MM.1S (cell line): ENCODE measurements around the gene IL19.
A peak's percentile ranks its signal among the peaks of the same experiment; 100 is the strongest.

Source experiments
- DNase-seq: peaks from one replicate; pipeline ENCODE4 v3.0.0-alpha.2; 2015
- H2AFZ ChIP-seq: fragments of 300-600 bp; sonication (generic); 2 replicates; pipeline ENCODE4 v1.6.0; 2016; ENCODE audit warnings: antibody characterized with exemption, low read length
- H3F3A ChIP-seq: fragments of 300-600 bp; sonication (generic); 2 replicates; pipeline ENCODE4 v1.6.1; 2016; ENCODE audit warnings: mild to moderate bottlenecking, antibody characterized with exemption, low read length, moderate library complexity, mixed read lengths; ENCODE audit not compliant: insufficient read depth
- H3K27ac ChIP-seq: fragments of 300-600 bp; sonication (generic); 2 replicates; pipeline ENCODE4 v1.5.1; 2016; ENCODE audit warnings: mild to moderate bottlenecking, low read length
- H3K27me3 ChIP-seq: fragments of 300-600 bp; sonication (generic); replicated peaks from 2 replicates; pipeline ENCODE4 v1.6.0; 2016; ENCODE audit warnings: low read length; ENCODE audit not compliant: insufficient read depth
- H3K36me3 ChIP-seq: fragments of 300-600 bp; sonication (generic); replicated peaks from 2 replicates; pipeline ENCODE4 v1.6.1; 2016; ENCODE audit warnings: mild to moderate bottlenecking, low read length, mixed read lengths; ENCODE audit not compliant: insufficient read depth
- H3K4me1 ChIP-seq: fragments of 300-600 bp; sonication (generic); 2 replicates; pipeline ENCODE4 v1.6.1; 2016; ENCODE audit warnings: low read length, mixed read lengths
- H3K4me2 ChIP-seq: fragments of 300-600 bp; sonication (generic); 2 replicates; pipeline ENCODE4 v1.6.0; 2016; ENCODE audit warnings: low read depth, low read length
- H3K4me3 ChIP-seq: fragments of 300-600 bp; sonication (generic); 2 replicates; pipeline ENCODE4 v1.5.1; 2016; ENCODE audit warnings: low read length, mixed read lengths
- H3K79me2 ChIP-seq: fragments of 300-600 bp; sonication (generic); 2 replicates; pipeline ENCODE4 v1.6.1; 2016; ENCODE audit warnings: mixed run types, low read length, mixed read lengths
- H3K9ac ChIP-seq: fragments of 300-600 bp; sonication (generic); 2 replicates; pipeline ENCODE4 v1.6.1; 2016; ENCODE audit warnings: low read length, mixed read lengths
- H3K9me2 ChIP-seq: fragments of 300-600 bp; sonication (generic); replicated peaks from 2 replicates; pipeline ENCODE4 v1.6.1; 2016; ENCODE audit warnings: mild to moderate bottlenecking, low read length, mixed read lengths; ENCODE audit not compliant: insufficient read depth
- H3K9me3 ChIP-seq: fragments of 300-600 bp; sonication (generic); replicated peaks from 2 replicates; pipeline ENCODE4 v1.6.1; 2016; ENCODE audit warnings: mild to moderate bottlenecking, low read length, mixed read lengths; ENCODE audit not compliant: insufficient read depth
- H4K20me1 ChIP-seq: fragments of 300-600 bp; sonication (generic); 2 replicates; pipeline ENCODE4 v1.6.1; 2016; ENCODE audit warnings: mild to moderate bottlenecking, low read length, moderate library complexity, mixed read lengths; ENCODE audit not compliant: insufficient read depth
- EZH2 ChIP-seq: fragments of 300-600 bp; sonication (generic); optimal IDR thresholded peaks from 2 replicates; pipeline ENCODE3; 2017; ENCODE audit warnings: low read depth, mild to moderate bottlenecking, antibody characterized with exemption, low read length, mixed read lengths
- EZH2phosphoT487 ChIP-seq: fragments of 300-600 bp; sonication (generic); IDR thresholded peaks from 2 replicates; pipeline ENCODE4 v1.6.1; 2018; ENCODE audit warnings: antibody characterized with exemption, low read length
- TF ChIP-seq, protein P1 (sequence below): fragments of 300-600 bp; sonication (generic); IDR thresholded peaks from 2 replicates; pipeline ENCODE4 v1.5.1; 2016; ENCODE audit warnings: antibody characterized with exemption, low read length, mixed read lengths

IL19 gene

DNA sequence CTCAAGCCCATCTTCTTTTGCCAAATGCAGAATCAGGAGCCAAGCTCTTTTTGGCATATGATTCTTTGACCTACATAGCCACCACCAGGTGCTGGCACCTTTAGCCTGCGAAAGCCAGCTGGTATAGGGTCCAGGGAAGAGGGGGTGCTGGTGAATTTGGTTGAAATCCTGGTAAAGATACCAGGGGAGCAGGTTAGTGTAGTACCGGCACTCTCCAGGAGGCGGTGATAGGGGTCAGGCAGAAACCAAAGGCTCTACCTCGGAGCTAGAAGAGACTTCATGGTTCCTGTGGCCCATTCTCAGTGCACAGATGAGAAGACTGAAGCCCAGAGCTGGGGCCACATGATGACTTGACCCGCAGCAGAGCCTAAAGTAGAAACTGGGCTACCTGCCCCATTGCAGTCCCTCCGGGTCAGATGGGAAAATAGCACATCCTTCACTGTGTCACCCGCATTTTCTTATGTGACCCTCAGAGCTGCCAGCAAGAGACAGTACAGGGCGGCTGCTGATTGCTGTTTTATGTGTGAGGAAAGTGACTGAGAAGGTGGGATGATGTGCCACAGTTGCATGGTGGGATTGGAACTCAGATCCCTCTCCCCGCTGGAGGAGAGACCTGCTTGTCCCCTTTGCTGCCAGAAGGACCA, 36.0 kb upstream of the IL19 start:
- DNase-seq, result peak; percentile 77
- Histone ChIP-seq H3K9me2 (no peaks in the 10 kb centered on the region), H3K36me3 (no peaks in the 10 kb centered on the region; the same call in 1 of the 2 replicates), H2AFZ (no peak overlapping the region), H3K4me1 (peaks cover 28% of the 10 kb centered on the region), H4K20me1 (no peaks in the 10 kb centered on the region), H3K79me2 (0 out of 2 replicates have a peak, but pooled peaks cover 2% of the 10 kb centered on the region), H3K27me3 (no peaks in the 10 kb centered on the region), H3K4me2 (no peak overlapping the region), H3K4me3 (no peak overlapping the region), H3F3A (peaks cover 20% of the 10 kb centered on the region), H3K9ac (no peak overlapping the region), H3K27ac (no peak overlapping the region), H3K9me3 (no peaks in the 10 kb centered on the region)
- no peak for TF ChIP-seq EZH2
- TF ChIP-seq, protein P1, sequence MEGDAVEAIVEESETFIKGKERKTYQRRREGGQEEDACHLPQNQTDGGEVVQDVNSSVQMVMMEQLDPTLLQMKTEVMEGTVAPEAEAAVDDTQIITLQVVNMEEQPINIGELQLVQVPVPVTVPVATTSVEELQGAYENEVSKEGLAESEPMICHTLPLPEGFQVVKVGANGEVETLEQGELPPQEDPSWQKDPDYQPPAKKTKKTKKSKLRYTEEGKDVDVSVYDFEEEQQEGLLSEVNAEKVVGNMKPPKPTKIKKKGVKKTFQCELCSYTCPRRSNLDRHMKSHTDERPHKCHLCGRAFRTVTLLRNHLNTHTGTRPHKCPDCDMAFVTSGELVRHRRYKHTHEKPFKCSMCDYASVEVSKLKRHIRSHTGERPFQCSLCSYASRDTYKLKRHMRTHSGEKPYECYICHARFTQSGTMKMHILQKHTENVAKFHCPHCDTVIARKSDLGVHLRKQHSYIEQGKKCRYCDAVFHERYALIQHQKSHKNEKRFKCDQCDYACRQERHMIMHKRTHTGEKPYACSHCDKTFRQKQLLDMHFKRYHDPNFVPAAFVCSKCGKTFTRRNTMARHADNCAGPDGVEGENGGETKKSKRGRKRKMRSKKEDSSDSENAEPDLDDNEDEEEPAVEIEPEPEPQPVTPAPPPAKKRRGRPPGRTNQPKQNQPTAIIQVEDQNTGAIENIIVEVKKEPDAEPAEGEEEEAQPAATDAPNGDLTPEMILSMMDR, result peak; percentile 98

DNA sequence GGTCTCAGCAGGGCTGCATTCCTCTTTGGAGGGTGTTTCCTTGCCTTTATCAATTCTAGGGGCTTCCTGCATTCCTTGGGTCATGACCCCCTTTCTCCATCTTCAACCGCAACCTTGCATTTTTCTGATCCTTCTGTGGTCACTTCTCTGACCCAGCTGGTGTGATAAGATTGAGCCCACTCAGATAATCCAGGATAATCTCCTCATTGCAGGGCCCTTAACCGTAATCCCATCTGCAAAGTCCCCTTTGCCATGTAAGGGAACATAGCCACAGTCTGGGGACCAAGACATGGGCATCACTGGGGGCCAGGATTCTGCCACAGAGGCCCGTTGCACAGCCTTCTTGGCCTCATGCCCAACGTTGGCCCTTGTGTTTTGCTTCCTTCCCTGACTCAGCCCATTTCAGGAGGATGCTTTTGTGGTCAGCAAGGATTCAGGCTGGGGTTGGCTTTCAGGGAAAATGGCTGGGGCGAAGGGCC, 35.0 kb upstream of the IL19 start:
- Histone ChIP-seq H3K79me2 (no peaks in the 10 kb centered on the region), H4K20me1 (no peaks in the 10 kb centered on the region), H3K9ac (no peak overlapping the region), H3K9me3 (no peaks in the 10 kb centered on the region), H3K9me2 (no peaks in the 10 kb centered on the region), H3K27me3 (no peaks in the 10 kb centered on the region), H3K4me1 (peaks cover 37% of the 10 kb centered on the region), H3K36me3 (no peaks in the 10 kb centered on the region; the same call in 1 of the 2 replicates), H3F3A (peaks cover 28% of the 10 kb centered on the region), H3K4me3 (no peak overlapping the region), H3K4me2 (no peak overlapping the region), H2AFZ (no peak overlapping the region), H3K27ac (no peak overlapping the region)
- TF ChIP-seq, protein P1, result no peak
- no peak for TF ChIP-seq EZH2phosphoT487
- no peak for TF ChIP-seq EZH2
- no peak for DNase-seq

DNA sequence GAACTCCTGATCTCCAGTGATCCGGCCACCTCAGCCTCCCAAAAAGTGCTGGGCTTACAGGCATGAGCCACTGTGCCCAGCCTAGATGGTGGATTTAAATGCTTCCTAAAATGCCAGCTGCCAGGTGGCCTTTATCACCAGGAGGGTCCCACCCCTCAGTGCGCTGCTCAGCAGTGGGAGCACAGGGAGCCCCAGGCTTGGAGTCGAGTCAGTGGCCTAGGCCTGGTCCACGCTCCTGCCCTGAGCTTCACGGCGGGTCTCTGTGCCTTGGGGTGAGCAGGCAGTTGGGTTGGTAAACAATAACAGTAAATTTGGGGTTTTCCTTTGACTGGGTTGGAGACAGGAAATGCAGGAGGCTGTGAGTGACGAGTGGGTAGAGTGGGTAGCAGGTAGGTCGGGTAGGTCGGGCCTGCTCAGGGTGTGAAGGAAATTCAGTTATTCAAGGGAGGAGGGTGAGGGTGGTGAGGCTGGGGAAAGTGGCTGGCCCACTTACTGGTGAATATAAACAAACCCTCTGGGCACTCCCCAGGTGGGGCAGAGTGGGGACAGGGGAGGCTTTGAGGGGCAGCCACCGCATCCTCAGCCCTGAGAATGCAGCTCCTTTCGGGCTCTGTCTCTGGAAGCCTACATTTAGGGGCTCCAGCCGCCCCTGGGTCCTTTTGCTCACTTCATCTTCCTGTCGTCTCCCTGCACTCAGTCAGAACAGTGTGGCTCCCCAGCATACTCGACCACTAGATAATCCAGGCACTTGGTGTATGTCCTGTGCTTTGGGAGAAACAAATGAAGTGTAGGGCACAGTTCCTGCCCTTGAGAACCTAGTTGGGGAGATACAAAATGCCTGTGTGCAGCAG, 33.5 kb upstream of the IL19 start:
- H3K9me2 ChIP-seq, result no peaks in the 10 kb centered on the region
- TF ChIP-seq, protein P1, result no peak
- no peak for TF ChIP-seq EZH2
- TF ChIP-seq EZH2phosphoT487, result no peak
- peaks cover 46% of the 10 kb centered on the region for H3K4me1 ChIP-seq
- no peak overlapping the region for H3K4me2 ChIP-seq
- no peaks in the 10 kb centered on the region for H3K36me3 ChIP-seq
- no peak overlapping the region for H3K4me3 ChIP-seq
- H3K79me2 ChIP-seq, result no peaks in the 10 kb centered on the region
- H3K9ac ChIP-seq, result no peak overlapping the region
- peaks cover 28% of the 10 kb centered on the region for H3F3A ChIP-seq
- no peak for DNase-seq
- no peaks in the 10 kb centered on the region for H3K27me3 ChIP-seq
- H2AFZ ChIP-seq, result no peak overlapping the region
- no peaks in the 10 kb centered on the region for H3K9me3 ChIP-seq
- H4K20me1 ChIP-seq, result no peaks in the 10 kb centered on the region
- peak overlapping the region; percentile 2; the same call in 1 of the 2 replicates for H3K27ac ChIP-seq
